Measurements from ENCODE around the gene NRIP1.

GRCh38 chr21:14947613-14948160 is 117.1 kb downstream of the NRIP1 start:
- TF ChIP-seq, protein P1, sequence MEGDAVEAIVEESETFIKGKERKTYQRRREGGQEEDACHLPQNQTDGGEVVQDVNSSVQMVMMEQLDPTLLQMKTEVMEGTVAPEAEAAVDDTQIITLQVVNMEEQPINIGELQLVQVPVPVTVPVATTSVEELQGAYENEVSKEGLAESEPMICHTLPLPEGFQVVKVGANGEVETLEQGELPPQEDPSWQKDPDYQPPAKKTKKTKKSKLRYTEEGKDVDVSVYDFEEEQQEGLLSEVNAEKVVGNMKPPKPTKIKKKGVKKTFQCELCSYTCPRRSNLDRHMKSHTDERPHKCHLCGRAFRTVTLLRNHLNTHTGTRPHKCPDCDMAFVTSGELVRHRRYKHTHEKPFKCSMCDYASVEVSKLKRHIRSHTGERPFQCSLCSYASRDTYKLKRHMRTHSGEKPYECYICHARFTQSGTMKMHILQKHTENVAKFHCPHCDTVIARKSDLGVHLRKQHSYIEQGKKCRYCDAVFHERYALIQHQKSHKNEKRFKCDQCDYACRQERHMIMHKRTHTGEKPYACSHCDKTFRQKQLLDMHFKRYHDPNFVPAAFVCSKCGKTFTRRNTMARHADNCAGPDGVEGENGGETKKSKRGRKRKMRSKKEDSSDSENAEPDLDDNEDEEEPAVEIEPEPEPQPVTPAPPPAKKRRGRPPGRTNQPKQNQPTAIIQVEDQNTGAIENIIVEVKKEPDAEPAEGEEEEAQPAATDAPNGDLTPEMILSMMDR (conservative IDR thresholded peaks at IDR 0.05 in 1 of 2, IDR thresholded peaks at IDR 0.05 in 1 of 2; ENCODE audit: extremely low read depth in 1 of 2, insufficient read depth in 1 of 2, low read depth in 1 of 2, low read length in 2 of 2): no peak
- TF ChIP-seq EZH2 (IDR thresholded peaks at IDR 0.05; ENCODE audit: borderline replicate concordance, low read length): no peak
